ENCODE results near the gene RBM47.

DNA sequence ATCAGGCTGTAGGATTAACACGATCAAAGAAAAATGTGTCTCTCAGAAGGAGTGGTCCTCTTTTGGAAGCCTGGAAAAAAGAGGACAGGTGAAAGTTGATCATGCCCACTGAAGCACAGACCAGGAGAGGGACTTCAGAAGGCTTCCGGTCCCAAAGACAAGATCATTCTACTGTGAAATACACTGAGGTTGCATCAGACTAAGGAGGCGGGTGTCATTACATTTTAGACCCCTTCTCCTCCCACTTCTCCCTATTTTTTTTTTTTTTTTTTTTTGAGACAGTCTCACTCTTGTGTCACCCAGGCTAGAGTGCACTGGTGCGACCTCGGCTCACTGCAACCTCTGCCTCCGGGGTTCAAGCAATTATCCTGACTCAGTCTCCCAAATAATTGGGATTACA, 67.5 kb downstream of the RBM47 start:
- TF ChIP-seq, protein P1, sequence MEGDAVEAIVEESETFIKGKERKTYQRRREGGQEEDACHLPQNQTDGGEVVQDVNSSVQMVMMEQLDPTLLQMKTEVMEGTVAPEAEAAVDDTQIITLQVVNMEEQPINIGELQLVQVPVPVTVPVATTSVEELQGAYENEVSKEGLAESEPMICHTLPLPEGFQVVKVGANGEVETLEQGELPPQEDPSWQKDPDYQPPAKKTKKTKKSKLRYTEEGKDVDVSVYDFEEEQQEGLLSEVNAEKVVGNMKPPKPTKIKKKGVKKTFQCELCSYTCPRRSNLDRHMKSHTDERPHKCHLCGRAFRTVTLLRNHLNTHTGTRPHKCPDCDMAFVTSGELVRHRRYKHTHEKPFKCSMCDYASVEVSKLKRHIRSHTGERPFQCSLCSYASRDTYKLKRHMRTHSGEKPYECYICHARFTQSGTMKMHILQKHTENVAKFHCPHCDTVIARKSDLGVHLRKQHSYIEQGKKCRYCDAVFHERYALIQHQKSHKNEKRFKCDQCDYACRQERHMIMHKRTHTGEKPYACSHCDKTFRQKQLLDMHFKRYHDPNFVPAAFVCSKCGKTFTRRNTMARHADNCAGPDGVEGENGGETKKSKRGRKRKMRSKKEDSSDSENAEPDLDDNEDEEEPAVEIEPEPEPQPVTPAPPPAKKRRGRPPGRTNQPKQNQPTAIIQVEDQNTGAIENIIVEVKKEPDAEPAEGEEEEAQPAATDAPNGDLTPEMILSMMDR (IDR thresholded peaks at IDR 0.05) = no peak
- no peak for TF ChIP-seq EZH2 (IDR thresholded peaks at IDR 0.05; ENCODE audit: borderline replicate concordance, insufficient read depth, low read depth, low read length, poor library complexity, severe bottlenecking)

Measured in B cell (primary cell).